Cardiac muscle cell (in vitro differentiated cells and primary cell): ENCODE results near the gene GLTPD2. TPM values are rescaled to one million over a fixed set of nuclear protein-coding genes. Genes with fewer than 3 reads are reported as not detected.

Experiments
- DNase-seq, 2 donors: peaks; one replicate each; pipeline versions ENCODE4 v3.0.0 to v3.0.0-alpha.2; 2010 to 2017; ENCODE audit warnings: low read depth in 1 of 2, low spot score in 1 of 2
- H3K27ac ChIP-seq: fragments of 200-600 bp; sonication (generic); 2 replicates; pipeline ENCODE4 v1.5.1; 2016
- H3K27me3 ChIP-seq: fragments of 200-600 bp; sonication (generic); 2 replicates; pipeline ENCODE4 v1.6.0; 2016; ENCODE audit warnings: control low read depth
- H3K36me3 ChIP-seq: fragments of 200-600 bp; sonication (generic); 2 replicates; pipeline ENCODE4 v1.5.1; 2016; ENCODE audit warnings: control low read depth
- H3K4me1 ChIP-seq: fragments of 200-600 bp; sonication (generic); 2 replicates; pipeline ENCODE4 v1.8.1; 2017; ENCODE audit warnings: low read depth, mild to moderate bottlenecking, mixed run types
- H3K4me3 ChIP-seq: fragments of 200-600 bp; sonication (generic); 2 replicates; pipeline ENCODE4 v1.5.1; 2016; ENCODE audit warnings: mild to moderate bottlenecking
- H3K9me3 ChIP-seq: fragments of 200-600 bp; sonication (generic); 2 replicates; pipeline ENCODE4 v1.5.1; 2017; ENCODE audit warnings: low read depth, mild to moderate bottlenecking, control low read depth
- polyA plus RNA-seq: library from polyadenylated mRNA; unstranded; fragments of >200 nt; fragmentation: Nextera tagmentation; extraction: Ambion mirVana; gene quantifications from 2 replicates; pipeline ENCODE4 v1.2.1, GENCODE V29; 2016
- total RNA-seq: library from RNA; depleted of rRNA; stranded (reverse); fragments of >200 nt; gene quantifications from 2 replicates; pipeline ENCODE4 v1.2.3, GENCODE V29; 2016
- TF ChIP-seq, protein P1 (sequence below): IDR thresholded peaks from 2 replicates; pipeline ENCODE4 v1.5.1; 2012; ENCODE audit warnings: low read depth, mild to moderate bottlenecking, low read length

The GLTPD2 gene
- total and polyA plus RNA-seq, 2 experiments from 2014 or later: 5.4 TPM; not detected in 1

DNA sequence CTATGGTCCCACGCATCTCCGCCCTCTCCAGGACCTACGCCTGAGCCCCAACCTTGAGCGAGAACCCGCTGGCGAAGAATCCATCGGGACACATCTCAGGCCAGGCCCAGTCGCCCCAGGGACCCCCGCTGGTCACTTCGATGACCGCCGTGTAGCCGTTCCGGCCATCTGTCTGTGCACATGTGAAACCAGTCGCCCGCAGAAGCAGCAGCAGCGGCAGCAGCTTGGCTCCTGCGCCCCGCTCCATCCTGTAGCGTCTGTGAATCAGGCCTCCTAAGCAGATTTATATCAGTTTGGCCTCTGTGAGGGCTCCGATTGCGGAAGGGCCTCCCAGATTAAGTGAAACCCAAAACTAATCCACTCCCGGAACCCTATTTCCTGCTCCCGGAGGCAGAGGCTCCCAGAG, 2.7 kb upstream of the GLTPD2 start, which contains the start of gene VMO1:
Gene VMO1, minus strand, starts transcription at position 259 of the 406 bp plus-strand sequence. Its CDS starts 12 bp downstream, at position 247.
- TF ChIP-seq, protein P1, sequence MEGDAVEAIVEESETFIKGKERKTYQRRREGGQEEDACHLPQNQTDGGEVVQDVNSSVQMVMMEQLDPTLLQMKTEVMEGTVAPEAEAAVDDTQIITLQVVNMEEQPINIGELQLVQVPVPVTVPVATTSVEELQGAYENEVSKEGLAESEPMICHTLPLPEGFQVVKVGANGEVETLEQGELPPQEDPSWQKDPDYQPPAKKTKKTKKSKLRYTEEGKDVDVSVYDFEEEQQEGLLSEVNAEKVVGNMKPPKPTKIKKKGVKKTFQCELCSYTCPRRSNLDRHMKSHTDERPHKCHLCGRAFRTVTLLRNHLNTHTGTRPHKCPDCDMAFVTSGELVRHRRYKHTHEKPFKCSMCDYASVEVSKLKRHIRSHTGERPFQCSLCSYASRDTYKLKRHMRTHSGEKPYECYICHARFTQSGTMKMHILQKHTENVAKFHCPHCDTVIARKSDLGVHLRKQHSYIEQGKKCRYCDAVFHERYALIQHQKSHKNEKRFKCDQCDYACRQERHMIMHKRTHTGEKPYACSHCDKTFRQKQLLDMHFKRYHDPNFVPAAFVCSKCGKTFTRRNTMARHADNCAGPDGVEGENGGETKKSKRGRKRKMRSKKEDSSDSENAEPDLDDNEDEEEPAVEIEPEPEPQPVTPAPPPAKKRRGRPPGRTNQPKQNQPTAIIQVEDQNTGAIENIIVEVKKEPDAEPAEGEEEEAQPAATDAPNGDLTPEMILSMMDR: no peak
- peak in 1 of 2 donors; percentile 44 for DNase-seq
- H3K9me3 ChIP-seq: no peaks in the 10 kb centered on the region
- H3K4me3 ChIP-seq: no peak within 1 kb of the TSS
- H3K27me3 ChIP-seq: peaks cover 20% of the 10 kb centered on the region
- no peak within 1 kb of the TSS for H3K27ac ChIP-seq
- no peaks in the 10 kb centered on the region for H3K4me1 ChIP-seq
- H3K36me3 ChIP-seq: no peaks in the 10 kb centered on the region

- Histone ChIP-seq H3K4me3 (no peak overlapping the region), H3K36me3 (no peaks in the 10 kb centered on the region), H3K27ac (no peak overlapping the region), H3K4me1 (no peaks in the 10 kb centered on the region), H3K9me3 (no peaks in the 10 kb centered on the region), H3K27me3 (peaks cover 20% of the 10 kb centered on the region)
- peak in 1 of 2 donors; percentile 38 for DNase-seq
- TF ChIP-seq, protein P1: no peak
Observed at GRCh38 chr17:4786516-4786915, 2.2 kb upstream of the GLTPD2 start.

DNA sequence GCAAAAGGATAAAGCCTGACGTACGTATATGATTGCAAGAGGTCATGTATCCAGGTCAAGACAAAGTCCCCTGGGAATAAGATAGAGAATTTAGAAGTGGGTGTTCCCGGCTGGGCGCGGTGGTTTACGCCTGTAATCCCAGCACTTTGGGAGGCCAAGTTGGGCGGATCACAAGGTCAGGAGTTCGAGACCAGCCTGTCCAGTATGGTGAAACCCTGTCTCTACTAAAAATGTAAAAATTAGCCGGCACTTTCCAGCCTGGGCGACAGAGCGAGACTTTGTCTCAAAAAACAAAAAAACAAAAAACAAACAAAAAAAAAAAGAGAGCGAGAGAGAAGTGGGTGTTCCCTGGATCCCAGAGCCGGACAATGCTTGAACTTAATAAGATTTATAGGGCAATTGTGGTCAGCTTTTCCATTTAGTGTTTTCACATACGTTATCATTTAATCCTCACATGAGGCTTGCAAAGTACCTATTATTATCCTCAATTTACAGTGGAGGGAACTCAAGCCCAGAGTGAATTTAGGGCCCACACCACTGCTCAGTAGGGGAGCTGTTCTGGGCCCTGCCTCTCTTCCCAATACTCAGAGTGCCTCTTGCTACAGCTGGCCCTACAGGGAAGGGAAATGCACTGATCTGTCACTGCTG, 481 bp upstream of the GLTPD2 start:
- Histone ChIP-seq H3K27me3 (peaks cover 10% of the 10 kb centered on the region), H3K9me3 (no peaks in the 10 kb centered on the region), H3K27ac (no peak overlapping the region), H3K36me3 (no peaks in the 10 kb centered on the region), H3K4me1 (no peaks in the 10 kb centered on the region), H3K4me3 (peak overlapping the region; percentile 47)
- TF ChIP-seq, protein P1: no peak
- peak in 1 of 2 donors; percentile 2 for DNase-seq

- H3K27me3 ChIP-seq: peaks cover 10% of the 10 kb centered on the region
- no peaks in the 10 kb centered on the region for H3K4me1 ChIP-seq
- TF ChIP-seq, protein P1: no peak
- no peaks in the 10 kb centered on the region for H3K36me3 ChIP-seq
- H3K9me3 ChIP-seq: no peaks in the 10 kb centered on the region
- peak overlapping the region; percentile 58 for H3K27ac ChIP-seq
- H3K4me3 ChIP-seq: peak overlapping the region; percentile 47
- no peak for DNase-seq
Observed at GRCh38 chr17:4789701-4789950, 862 bp downstream of the GLTPD2 start.

- TF ChIP-seq, protein P1: peak; percentile 63
- Histone ChIP-seq H3K9me3 (no peaks in the 10 kb centered on the region), H3K36me3 (no peaks in the 10 kb centered on the region), H3K27me3 (peaks cover 10% of the 10 kb centered on the region), H3K4me3 (peak overlapping the region; percentile 47), H3K27ac (peak overlapping the region; percentile 58), H3K4me1 (no peaks in the 10 kb centered on the region)
- DNase-seq: peak; percentile 90 to 91
Observed at GRCh38 chr17:4789951-4790704, 1.4 kb downstream of the GLTPD2 start.
